Measurements from ENCODE around the gene MEIKIN.

Gene MEIKIN

GRCh38 chr5:131769961-131770360, 175.5 kb downstream of the MEIKIN start:
- no peak for DNase-seq (ENCODE audit: low read depth, low spot score)

GRCh38 chr5:131769336-131769735, 176.1 kb downstream of the MEIKIN start:
- no peak for DNase-seq (ENCODE audit: low read depth, low spot score)

DNA sequence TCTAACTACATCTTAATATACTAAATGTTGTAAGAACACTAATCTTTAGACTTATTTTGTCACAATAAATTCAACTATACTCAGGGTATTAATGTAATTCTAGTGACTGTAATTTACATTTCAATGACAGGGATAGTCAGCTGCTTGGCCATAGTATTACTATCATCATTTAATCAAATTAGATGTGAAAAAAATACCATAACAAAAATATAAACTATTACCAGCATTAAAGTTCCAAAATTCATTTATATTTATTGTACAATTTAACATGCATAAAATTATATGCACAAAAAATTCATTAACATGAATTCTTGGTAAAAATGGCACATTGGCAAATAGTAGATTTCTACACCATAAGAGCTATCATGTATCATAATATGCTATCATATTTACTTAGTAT, 177.6 kb downstream of the MEIKIN start:
- no peak for DNase-seq (ENCODE audit: low read depth, low spot score)

DNA sequence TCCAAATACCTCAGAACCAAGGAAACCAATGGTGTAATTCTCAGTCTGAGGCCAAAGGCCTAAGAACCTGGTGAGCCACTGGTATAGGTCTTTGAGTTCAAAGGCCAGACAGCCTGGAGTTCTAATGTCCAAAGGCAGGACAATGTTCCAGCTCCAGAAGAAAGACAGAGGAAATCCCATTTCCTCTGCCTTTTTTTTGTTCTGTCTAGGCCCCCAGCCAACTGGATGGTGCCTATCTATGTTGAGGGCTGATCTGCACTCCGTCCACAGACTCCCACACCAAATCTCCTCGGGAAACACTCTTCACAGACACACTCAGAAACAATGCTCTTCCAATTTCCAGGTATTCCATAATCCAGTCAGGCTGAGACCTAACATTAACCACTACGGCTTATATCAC, 178.8 kb downstream of the MEIKIN start:
- DNase-seq (ENCODE audit: low read depth, low spot score) = no peak

DNA sequence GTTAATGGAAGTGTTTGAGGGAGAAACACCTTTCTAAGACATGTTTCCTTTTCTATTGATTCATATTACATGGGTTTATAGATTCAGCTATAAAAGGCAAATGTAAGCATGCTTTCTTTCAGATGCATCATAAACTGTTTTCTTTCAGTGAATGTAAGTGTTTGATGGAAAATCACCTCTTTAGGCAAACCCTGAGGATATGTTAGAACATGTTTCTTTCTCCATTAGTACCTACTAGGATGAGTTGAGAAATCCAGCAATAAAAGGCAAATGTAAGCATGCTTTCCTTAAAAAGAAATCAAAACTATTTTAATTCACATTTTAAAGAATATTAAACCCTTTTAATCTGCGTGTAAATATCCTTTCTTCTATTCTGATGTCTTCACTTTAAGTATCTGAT, 180.2 kb downstream of the MEIKIN start:
- DNase-seq (ENCODE audit: low read depth, low spot score) = no peak

DNA sequence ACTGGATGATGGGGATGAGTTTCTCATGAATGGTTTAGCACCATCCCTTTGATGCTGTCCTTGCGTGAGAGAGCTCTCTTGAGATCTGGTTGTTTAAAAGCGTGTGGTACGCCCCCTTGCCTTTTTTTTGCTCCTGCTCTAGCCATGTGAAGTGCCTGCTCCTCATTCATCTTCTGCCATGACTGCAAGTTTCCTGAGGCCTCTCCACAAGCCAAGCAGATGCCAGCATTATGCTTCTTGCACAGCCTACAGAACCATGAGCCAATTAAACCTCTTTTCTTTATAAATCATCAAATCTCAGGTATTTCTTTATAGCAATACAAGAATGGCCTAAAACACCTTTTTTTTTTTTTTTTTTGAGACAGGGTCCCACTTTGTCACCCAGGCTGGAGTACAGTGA, 181.5 kb downstream of the MEIKIN start:
- no peak for DNase-seq (ENCODE audit: low read depth, low spot score)

DNA sequence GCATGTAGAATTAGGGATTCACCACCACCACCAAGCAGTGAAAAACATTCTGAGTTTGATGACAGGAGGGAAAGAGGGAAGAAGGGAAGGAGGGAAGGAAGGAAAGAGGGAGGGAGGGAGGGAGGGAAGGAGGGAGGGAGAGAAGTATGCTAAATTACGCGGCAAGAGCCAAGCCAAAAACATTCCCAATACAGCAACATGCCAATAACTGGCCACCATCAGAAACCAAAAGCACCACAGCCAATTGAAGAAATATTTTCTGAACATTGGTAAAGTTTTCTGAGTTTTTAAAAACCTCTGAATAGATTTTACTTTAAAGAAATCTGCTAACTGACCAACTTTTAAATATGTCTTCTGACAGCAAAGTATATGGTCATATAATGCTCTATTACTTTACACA, 184.7 kb downstream of the MEIKIN start:
- DNase-seq (ENCODE audit: low read depth, low spot score) = no peak

GRCh38 chr5:131759704-131760103, 185.8 kb downstream of the MEIKIN start:
- DNase-seq (ENCODE audit: low read depth, low spot score) = no peak

GRCh38 chr5:131758520-131758900, 187.0 kb downstream of the MEIKIN start:
- DNase-seq (ENCODE audit: low read depth, low spot score) = peak; percentile 22

- DNase-seq (ENCODE audit: low read depth, low spot score) = no peak
These were observed 187.5 kb downstream of the MEIKIN start for GRCh38 chr5:131757830-131758519.
